ENCODE measurements around the gene TCEAL8.

Gene TCEAL8

DNA sequence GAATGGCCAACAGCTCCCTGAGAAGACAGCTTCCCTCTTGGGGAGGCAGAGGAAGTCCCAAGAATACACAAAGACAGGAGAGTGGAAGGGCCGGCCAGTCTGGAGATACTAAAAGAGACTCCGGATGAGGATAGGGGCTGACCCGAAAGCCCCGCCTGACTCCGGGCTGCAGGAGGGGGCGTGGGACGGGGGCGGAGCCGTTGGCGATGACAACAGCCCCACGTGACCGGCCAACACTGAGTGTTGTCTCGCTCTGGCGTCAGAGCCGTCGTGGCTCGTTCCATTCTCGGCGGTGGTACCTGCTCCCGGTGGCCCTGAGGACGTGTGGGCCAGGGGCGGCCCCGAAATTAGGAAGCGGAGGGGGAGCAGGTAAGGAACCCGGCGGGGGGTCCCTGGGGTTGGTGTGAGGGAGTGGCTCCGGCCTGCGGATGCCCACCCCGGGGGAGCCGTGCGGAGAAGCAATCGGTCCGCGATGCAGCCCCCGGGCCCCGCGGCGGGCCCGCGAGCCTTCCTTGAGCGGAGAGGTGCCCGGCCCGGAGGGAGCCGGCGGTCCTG, 40.0 kb downstream of the TCEAL8 start, which contains the start of gene BEX4:
BEX4 (plus strand) TSS at position 239 of the 555 bp plus-strand sequence. CDS start 1,046 bp downstream, outside the sequence.
- H3K36me3 ChIP-seq (ENCODE audit: control insufficient read depth, insufficient read depth, low read length), result no peaks in the 10 kb centered on the region
- H3K4me1 ChIP-seq (ENCODE audit: control insufficient read depth, low read depth, low read length), result no peaks in the 10 kb centered on the region
- H2BK5ac ChIP-seq (ENCODE audit: low read length), result no peak within 1 kb of the TSS
- H4K5ac ChIP-seq (ENCODE audit: low read length), result no peak within 1 kb of the TSS
- no peaks in the 10 kb centered on the region for H3K27me3 ChIP-seq (ENCODE audit: insufficient read depth, low read length, poor library complexity)
- peak within 1 kb of the TSS; percentile 88 for H3K56ac ChIP-seq (ENCODE audit: low read length)
- peak within 1 kb of the TSS; percentile 64 for H3K4me3 ChIP-seq (ENCODE audit: low read length)
- peak within 1 kb of the TSS; percentile 78 for H3K27ac ChIP-seq (ENCODE audit: low read depth, low read length)
- peak within 1 kb of the TSS; percentile 99 for H3K4ac ChIP-seq (ENCODE audit: low read depth, low read length)
- H3K23ac ChIP-seq (ENCODE audit: low read length), result no peak within 1 kb of the TSS
- WGBS (ENCODE audit: extremely low coverage, insufficient coverage, low lambda C conversion rate), result no CpG with 5 or more reads among the region's 45 CpGs
- peak within 1 kb of the TSS; percentile 99 for H3K18ac ChIP-seq (ENCODE audit: low read length)
- H3K79me1 ChIP-seq (ENCODE audit: low read length), result no peaks in the 10 kb centered on the region
- peak within 1 kb of the TSS; percentile 50 for H3K4me2 ChIP-seq (ENCODE audit: low read length)
- H2AK5ac ChIP-seq (ENCODE audit: low read length), result no peak within 1 kb of the TSS
- H2BK120ac ChIP-seq (ENCODE audit: low read depth, low read length), result peak within 1 kb of the TSS; percentile 65
- peak; percentile 95 for DNase-seq
- peak within 1 kb of the TSS; percentile 83 for H3K9ac ChIP-seq (ENCODE audit: low read length)
- no peak within 1 kb of the TSS for H4K8ac ChIP-seq (ENCODE audit: low read depth, low read length)
- H2BK15ac ChIP-seq (replicated peaks; ENCODE audit: low read depth), result no peak within 1 kb of the TSS
- no peaks in the 10 kb centered on the region for H3K79me2 ChIP-seq (ENCODE audit: control insufficient read depth, insufficient read depth, low read length)

- WGBS (ENCODE audit: extremely low coverage, insufficient coverage, low lambda C conversion rate), result no CpG with 5 or more reads among the region's 8 CpGs
- no peaks in the 10 kb centered on the region for H3K79me2 ChIP-seq (ENCODE audit: control insufficient read depth, insufficient read depth, low read length)
- no peak overlapping the region for H2AK5ac ChIP-seq (ENCODE audit: low read length)
- H2BK120ac ChIP-seq (ENCODE audit: low read depth, low read length), result no peak overlapping the region
- H3K4me1 ChIP-seq (ENCODE audit: control insufficient read depth, low read depth, low read length), result no peaks in the 10 kb centered on the region
- no peak overlapping the region for H3K23ac ChIP-seq (ENCODE audit: low read length)
- no peak overlapping the region for H4K5ac ChIP-seq (ENCODE audit: low read length)
- no peaks in the 10 kb centered on the region for H3K79me1 ChIP-seq (ENCODE audit: low read length)
- no peak overlapping the region for H4K8ac ChIP-seq (ENCODE audit: low read depth, low read length)
- no peak overlapping the region for H3K9ac ChIP-seq (ENCODE audit: low read length)
- DNase-seq, result no peak
- no peak overlapping the region for H3K4me3 ChIP-seq (ENCODE audit: low read length)
- H3K4ac ChIP-seq (ENCODE audit: low read depth, low read length), result no peak overlapping the region
- H2BK5ac ChIP-seq (ENCODE audit: low read length), result no peak overlapping the region
- H3K18ac ChIP-seq (ENCODE audit: low read length), result peak overlapping the region; percentile 68
- H3K27ac ChIP-seq (ENCODE audit: low read depth, low read length), result no peak overlapping the region
- H3K36me3 ChIP-seq (ENCODE audit: control insufficient read depth, insufficient read depth, low read length), result no peaks in the 10 kb centered on the region
- H3K27me3 ChIP-seq (ENCODE audit: insufficient read depth, low read length, poor library complexity), result no peaks in the 10 kb centered on the region
- no peak overlapping the region for H2BK15ac ChIP-seq (replicated peaks; ENCODE audit: low read depth)
- H3K56ac ChIP-seq (ENCODE audit: low read length), result no peak overlapping the region
- no peak overlapping the region for H3K4me2 ChIP-seq (ENCODE audit: low read length)
Observed at GRCh38 chrX:103212749-103213457, 42.1 kb downstream of the TCEAL8 start.

DNA sequence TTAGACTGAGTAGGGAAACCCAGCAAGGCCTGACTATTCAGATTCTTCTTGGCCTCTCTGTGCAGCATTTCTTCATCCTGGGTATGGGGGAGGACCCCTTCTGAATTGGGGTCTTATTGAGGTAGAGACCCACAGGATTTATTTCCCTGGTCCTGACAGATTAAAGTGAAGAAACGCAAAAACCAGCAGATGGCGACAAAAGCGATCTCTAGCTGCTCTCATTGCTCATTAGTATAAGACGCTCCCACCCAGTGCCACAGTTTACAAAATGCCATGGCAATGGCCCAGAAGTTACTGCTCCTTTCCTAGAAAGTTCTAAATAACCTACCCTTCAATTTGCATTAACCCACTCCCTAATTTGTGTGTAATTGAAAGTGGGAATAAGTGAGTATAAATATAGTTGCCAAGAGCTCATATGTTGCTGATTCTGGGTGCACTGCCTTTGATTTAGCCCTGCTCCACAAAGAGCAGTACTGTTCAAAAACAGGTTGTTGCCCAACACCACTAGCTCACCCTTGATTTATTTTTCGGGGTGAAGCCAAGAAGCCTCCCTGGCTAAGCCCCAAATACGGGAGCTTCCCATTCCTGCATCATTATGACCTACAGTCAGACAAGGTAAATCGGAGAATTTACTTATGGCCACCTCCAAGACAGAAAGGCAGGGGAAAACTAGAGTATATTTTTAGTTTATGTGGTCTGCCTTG, 43.8 kb downstream of the TCEAL8 start:
- no peak overlapping the region for H3K9ac ChIP-seq (ENCODE audit: low read length)
- no peak overlapping the region for H2AK5ac ChIP-seq (ENCODE audit: low read length)
- WGBS (ENCODE audit: extremely low coverage, insufficient coverage, low lambda C conversion rate), result no CpG with 5 or more reads among the region's 7 CpGs
- H3K36me3 ChIP-seq (ENCODE audit: control insufficient read depth, insufficient read depth, low read length), result no peaks in the 10 kb centered on the region
- H3K23ac ChIP-seq (ENCODE audit: low read length), result no peak overlapping the region
- H3K27ac ChIP-seq (ENCODE audit: low read depth, low read length), result no peak overlapping the region
- H4K8ac ChIP-seq (ENCODE audit: low read depth, low read length), result no peak overlapping the region
- H4K5ac ChIP-seq (ENCODE audit: low read length), result no peak overlapping the region
- H3K27me3 ChIP-seq (ENCODE audit: insufficient read depth, low read length, poor library complexity), result no peaks in the 10 kb centered on the region
- no peak overlapping the region for H3K4me3 ChIP-seq (ENCODE audit: low read length)
- no peaks in the 10 kb centered on the region for H3K79me1 ChIP-seq (ENCODE audit: low read length)
- H3K56ac ChIP-seq (ENCODE audit: low read length), result no peak overlapping the region
- H2BK5ac ChIP-seq (ENCODE audit: low read length), result no peak overlapping the region
- H3K4me1 ChIP-seq (ENCODE audit: control insufficient read depth, low read depth, low read length), result no peaks in the 10 kb centered on the region
- H3K4me2 ChIP-seq (ENCODE audit: low read length), result no peak overlapping the region
- peak; percentile 65 for DNase-seq
- no peak overlapping the region for H2BK15ac ChIP-seq (replicated peaks; ENCODE audit: low read depth)
- H3K4ac ChIP-seq (ENCODE audit: low read depth, low read length), result no peak overlapping the region
- no peak overlapping the region for H2BK120ac ChIP-seq (ENCODE audit: low read depth, low read length)
- no peak overlapping the region for H3K18ac ChIP-seq (ENCODE audit: low read length)
- no peaks in the 10 kb centered on the region for H3K79me2 ChIP-seq (ENCODE audit: control insufficient read depth, insufficient read depth, low read length)

GRCh38 chrX:103210056-103210455, 44.9 kb downstream of the TCEAL8 start:
- H3K18ac ChIP-seq (ENCODE audit: low read length), result no peak overlapping the region
- H3K36me3 ChIP-seq (ENCODE audit: control insufficient read depth, insufficient read depth, low read length), result no peaks in the 10 kb centered on the region
- H3K4ac ChIP-seq (ENCODE audit: low read depth, low read length), result no peak overlapping the region
- H3K27ac ChIP-seq (ENCODE audit: low read depth, low read length), result no peak overlapping the region
- H3K4me2 ChIP-seq (ENCODE audit: low read length), result no peak overlapping the region
- H2BK15ac ChIP-seq (replicated peaks; ENCODE audit: low read depth), result no peak overlapping the region
- no peak for DNase-seq
- no peaks in the 10 kb centered on the region for H3K4me1 ChIP-seq (ENCODE audit: control insufficient read depth, low read depth, low read length)
- no peak overlapping the region for H2AK5ac ChIP-seq (ENCODE audit: low read length)
- no peak overlapping the region for H3K4me3 ChIP-seq (ENCODE audit: low read length)
- H3K79me1 ChIP-seq (ENCODE audit: low read length), result no peaks in the 10 kb centered on the region
- no peak overlapping the region for H2BK120ac ChIP-seq (ENCODE audit: low read depth, low read length)
- no peak overlapping the region for H3K9ac ChIP-seq (ENCODE audit: low read length)
- no peak overlapping the region for H4K5ac ChIP-seq (ENCODE audit: low read length)
- H4K8ac ChIP-seq (ENCODE audit: low read depth, low read length), result no peak overlapping the region
- H2BK5ac ChIP-seq (ENCODE audit: low read length), result no peak overlapping the region
- H3K79me2 ChIP-seq (ENCODE audit: control insufficient read depth, insufficient read depth, low read length), result no peaks in the 10 kb centered on the region
- no CpG with 5 or more reads among the region's 5 CpGs for WGBS (ENCODE audit: extremely low coverage, insufficient coverage, low lambda C conversion rate)
- H3K23ac ChIP-seq (ENCODE audit: low read length), result no peak overlapping the region
- no peak overlapping the region for H3K56ac ChIP-seq (ENCODE audit: low read length)
- H3K27me3 ChIP-seq (ENCODE audit: insufficient read depth, low read length, poor library complexity), result no peaks in the 10 kb centered on the region
